GM20000 (cell line): Measurements from ENCODE around the gene LHFPL3.
"Not testable (repeated sequence)": the region's sequence is repeated elsewhere in the genome, so short reads cannot be mapped to it uniquely, and the experiment has no call there.

Experiments used
- DNase-seq: peaks from one replicate; pipeline ENCODE4 v3.0.0; 2012; ENCODE audit warnings: low spot score
- CTCF ChIP-seq: IDR thresholded peaks from 2 replicates; pipeline ENCODE4 v1.5.1; 2012; ENCODE audit warnings: mild to moderate bottlenecking, control low read depth; ENCODE audit errors: extremely low read depth, missing control alignments

LHFPL3 gene

GRCh38 chr7:104328296-104328969 lies at the start of gene LHFPL3:
TSS of gene LHFPL3 (plus strand) at chr7:104328603.
- no peak for DNase-seq
- no peak for TF ChIP-seq CTCF

GRCh38 chr7:104281685-104282084 lies 46.7 kb upstream of the LHFPL3 start:
- DNase-seq, result not testable (repeated sequence)

- DNase-seq, result no peak
- no peak for TF ChIP-seq CTCF
Measured at GRCh38 chr7:104286839-104287238, 41.6 kb upstream of the LHFPL3 start.

GRCh38 chr7:104288137-104288536 lies 40.3 kb upstream of the LHFPL3 start:
- DNase-seq, result no peak
- no peak for TF ChIP-seq CTCF

- no peak for DNase-seq
- no peak for TF ChIP-seq CTCF
Measured at GRCh38 chr7:104294291-104294690, 34.1 kb upstream of the LHFPL3 start.

- no peak for TF ChIP-seq CTCF
- no peak for DNase-seq
Measured at GRCh38 chr7:104296266-104296665, 32.1 kb upstream of the LHFPL3 start.

- TF ChIP-seq CTCF, result no peak
- DNase-seq, result no peak
Measured at GRCh38 chr7:104296900-104297299, 31.5 kb upstream of the LHFPL3 start.

GRCh38 chr7:104299323-104299722 lies 29.1 kb upstream of the LHFPL3 start:
- no peak for DNase-seq
- no peak for TF ChIP-seq CTCF
